ENCODE results near the gene SINHCAF.
A peak's percentile ranks its signal among the peaks of the same experiment; 100 is the strongest.
"Not testable (repeated sequence)": the region's sequence is repeated elsewhere in the genome, so short reads cannot be mapped to it uniquely, and the experiment has no call there.

SINHCAF gene

GRCh38 chr12:31325877-31326631 lies at the start of gene SINHCAF:
TSS of gene SINHCAF (minus strand) at chr12:31326150. CDS start at chr12:31298204, 27,946 bp downstream.
- peak; percentile 99 for DNase-seq (ENCODE audit: low spot score)

GRCh38 chr12:31375422-31375821 lies 49.5 kb upstream of the SINHCAF start:
- not testable (repeated sequence) for DNase-seq (ENCODE audit: low spot score)

DNA sequence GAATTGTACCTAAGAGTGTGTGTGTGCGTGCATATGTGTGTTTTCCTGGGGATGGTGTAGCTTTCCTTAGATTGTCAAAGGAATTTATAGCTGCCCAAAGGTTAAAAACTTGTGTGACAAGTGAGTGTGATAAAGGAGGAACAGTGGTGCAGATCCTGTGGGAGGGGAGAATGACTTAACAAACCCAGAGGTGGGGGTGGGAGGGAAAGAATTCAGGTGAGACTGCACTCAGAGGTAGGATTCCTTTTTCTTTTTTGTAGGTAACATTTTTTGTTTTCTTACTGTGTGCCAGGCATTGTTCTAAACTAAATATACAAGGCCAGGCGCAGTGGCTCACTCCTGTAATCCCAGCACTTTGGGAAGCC lies 45.3 kb upstream of the SINHCAF start:
- no peak for DNase-seq (ENCODE audit: low spot score)

- DNase-seq (ENCODE audit: low spot score), result no peak
These were observed 44.7 kb upstream of the SINHCAF start for GRCh38 chr12:31370531-31371255.

DNA sequence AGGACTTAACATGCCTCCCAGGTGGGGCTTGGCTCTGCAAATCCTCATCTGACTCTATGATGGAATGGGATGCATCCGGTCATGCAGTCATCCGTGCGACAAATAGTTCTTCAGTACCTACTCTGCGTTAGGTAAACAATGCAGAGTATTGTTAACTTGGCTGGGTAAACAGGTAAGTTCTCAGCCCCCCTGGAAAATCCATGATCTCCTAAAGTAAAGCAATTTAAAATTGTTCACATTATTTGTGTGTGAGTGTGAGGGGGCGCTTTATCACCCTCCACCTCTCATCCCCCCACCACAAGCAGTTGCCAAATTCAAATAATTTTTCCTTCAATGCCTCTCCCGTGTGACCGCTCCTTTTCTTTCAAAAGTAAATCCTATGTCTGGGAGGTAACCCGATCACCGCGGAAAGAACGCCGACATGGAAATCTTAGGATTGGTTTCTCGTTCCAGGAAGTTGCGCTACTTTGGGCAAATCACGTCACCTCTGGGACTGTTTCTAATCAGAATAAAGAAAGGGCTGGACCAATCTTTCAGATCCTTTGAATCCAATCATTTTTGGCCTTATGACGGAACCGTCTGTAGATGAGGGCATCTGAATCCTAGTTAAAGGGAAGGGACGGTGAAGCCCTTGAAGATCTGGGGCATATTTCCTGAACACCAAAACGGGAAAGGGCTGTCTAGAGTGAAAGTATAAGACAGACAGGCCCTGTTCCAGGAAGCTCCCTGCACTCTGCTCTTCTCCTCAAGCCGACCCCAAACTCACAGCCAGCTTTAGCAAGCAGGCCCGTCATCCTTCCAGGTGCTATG lies 44.0 kb upstream of the SINHCAF start:
- DNase-seq (ENCODE audit: low spot score), result no peak

- DNase-seq (ENCODE audit: low spot score), result no peak
These were observed 42.9 kb upstream of the SINHCAF start for GRCh38 chr12:31368666-31369361.

GRCh38 chr12:31366104-31366621 lies 40.2 kb upstream of the SINHCAF start:
- DNase-seq (ENCODE audit: low spot score), result no peak

- no peak for DNase-seq (ENCODE audit: low spot score)
These were observed 37.9 kb upstream of the SINHCAF start for GRCh38 chr12:31363831-31364230.

DNA sequence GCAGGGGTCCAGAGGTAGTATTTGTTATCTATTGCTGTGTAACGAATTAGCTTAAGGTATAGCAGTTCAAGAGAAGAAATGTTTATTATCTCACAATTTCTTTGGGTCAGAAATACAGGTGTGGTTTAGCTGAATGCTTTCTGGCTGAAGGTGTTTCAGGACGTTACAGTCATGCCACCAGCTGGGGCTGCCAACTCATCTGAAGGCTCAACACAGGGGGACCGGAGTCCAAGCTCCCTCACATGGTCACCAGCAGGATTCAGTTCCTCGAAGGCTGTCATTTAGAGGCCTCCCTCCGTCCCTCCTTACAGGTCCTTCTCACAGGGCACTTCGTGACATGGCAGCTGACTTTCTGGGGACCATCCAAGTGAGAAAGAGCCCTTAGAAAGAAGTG lies 37.5 kb upstream of the SINHCAF start:
- DNase-seq (ENCODE audit: low spot score), result no peak

- no peak for DNase-seq (ENCODE audit: low spot score)
These were observed 36.9 kb upstream of the SINHCAF start for GRCh38 chr12:31362759-31363415.

DNA sequence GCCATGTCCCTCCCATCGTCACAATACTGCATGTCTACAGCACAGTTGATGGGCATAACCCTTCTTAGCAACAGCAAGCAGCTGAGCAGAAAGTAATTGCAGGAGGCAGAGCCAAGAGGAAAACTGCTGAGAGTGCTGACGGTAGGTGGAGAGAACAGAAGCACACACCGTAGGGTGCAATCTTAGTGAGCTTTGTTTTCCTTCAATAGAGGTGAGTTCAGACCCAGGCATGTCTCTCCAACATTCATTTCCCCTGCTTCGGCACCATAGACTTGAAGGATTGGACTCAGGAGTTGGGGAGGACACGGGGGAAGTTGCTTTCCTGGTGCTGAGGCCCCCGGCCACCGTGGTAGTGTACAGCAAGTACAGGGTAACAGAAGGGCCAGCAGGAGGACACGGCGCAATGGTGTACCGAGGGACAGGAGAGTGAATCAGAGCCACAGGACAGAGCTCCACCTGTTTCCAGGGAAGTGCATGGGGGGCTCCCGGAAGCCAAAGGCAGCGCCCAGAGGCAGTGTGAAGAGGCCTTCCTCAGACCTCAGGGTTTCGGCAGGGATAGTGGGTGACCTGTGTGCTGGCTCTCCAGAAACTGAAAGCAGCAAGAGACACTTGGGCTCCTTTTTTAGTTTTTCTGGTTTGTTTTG lies 36.3 kb upstream of the SINHCAF start:
- no peak for DNase-seq (ENCODE audit: low spot score)

DNA sequence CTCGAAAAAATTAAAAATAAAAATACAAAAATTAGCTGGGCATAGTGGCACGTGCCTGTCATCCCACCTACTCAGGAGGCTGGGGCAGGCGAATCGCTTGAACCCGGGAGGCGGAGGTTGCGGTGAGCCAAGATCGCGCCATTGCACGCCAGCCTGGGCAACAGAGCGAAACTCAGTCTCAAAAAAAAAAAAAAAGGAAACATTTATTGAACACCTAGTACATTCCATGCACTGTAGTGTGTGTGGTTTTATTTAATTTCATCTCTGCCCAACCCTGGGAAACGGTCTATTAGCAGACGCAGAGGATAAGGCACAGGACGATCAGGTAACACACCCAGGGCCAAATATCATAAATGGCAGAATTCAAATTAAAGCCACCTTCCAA lies 35.8 kb upstream of the SINHCAF start:
- DNase-seq (ENCODE audit: low spot score), result no peak

DNA sequence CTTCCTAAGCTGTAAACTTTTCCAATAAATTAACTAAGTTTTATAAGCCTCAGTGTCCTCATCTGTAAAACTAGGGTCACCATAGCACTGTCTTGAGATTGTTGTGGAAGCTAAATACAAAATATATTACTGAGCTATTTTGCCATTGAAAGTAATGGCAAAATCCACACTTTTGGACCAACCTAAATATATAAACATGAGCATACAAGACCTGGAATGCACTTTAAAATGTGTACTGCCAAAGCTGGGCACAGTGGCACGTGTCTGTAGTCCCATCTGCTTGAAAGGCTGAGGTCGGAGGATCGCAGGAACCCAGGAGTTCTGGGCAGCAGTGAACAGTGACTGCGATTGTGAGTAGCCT lies 29.8 kb upstream of the SINHCAF start:
- no peak for DNase-seq (ENCODE audit: low spot score)

- no peak for DNase-seq (ENCODE audit: low spot score)
These were observed 28.1 kb upstream of the SINHCAF start for GRCh38 chr12:31353750-31354708.

DNA sequence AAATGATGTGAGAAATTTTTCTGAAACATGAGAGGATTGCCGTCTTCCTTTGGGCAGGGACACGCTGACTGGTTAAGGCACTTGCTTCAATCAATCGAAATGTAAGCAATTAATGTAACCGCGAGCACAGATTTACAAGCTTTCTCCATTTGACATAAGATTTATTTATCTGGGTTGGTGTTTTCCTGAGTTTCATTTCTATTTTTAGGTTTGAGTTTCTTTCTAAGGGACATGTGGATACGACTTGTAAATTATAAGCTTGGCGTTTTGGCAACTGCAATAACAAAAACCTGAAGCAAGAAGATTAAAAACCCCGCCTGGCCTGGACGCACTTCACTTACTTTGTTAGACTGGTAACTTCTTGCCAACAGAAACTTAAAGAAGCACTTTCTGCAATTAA lies 20.3 kb upstream of the SINHCAF start:
- DNase-seq (ENCODE audit: low spot score), result no peak

DNA sequence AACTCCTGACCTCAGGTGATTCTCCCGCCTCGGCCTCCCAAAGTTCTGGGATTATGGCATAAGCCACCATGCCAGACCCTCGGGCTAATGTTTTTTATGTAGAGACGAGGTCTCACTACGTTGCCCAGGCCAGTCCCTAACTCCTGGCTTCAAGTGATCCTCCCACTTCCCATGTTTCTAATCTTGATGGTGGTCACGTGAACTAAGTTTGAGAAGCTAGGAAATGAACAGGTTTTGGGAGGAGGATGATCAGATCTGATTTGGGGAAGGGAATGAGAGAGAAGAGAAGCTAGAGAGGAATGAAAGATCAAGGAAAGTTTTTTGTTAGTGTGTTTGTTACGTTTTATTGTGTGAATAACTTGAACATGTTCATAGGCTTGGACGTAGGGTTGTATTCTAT lies 17.2 kb upstream of the SINHCAF start:
- DNase-seq (ENCODE audit: low spot score), result no peak

DNA sequence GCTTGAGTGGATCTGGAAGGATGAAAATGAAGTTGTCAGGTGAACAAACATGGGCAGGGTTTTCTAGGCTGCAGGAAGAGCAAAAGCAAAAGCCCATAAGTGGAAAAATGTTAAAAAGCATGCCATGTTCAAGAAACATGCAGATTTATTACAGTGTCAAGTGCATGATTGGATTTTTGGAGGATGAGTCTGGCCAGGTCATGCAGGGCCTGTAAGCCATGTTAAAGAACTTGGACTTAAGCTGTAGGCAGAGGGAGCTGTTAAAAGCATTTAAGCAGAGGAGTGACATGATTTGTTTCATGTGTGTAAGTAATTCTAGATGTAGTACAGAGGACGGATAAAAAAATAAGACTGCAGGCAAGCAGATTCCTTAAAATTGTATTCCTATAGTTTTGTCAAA lies 16.3 kb upstream of the SINHCAF start:
- DNase-seq (ENCODE audit: low spot score), result no peak

- no peak for DNase-seq (ENCODE audit: low spot score)
These were observed 14.1 kb upstream of the SINHCAF start for GRCh38 chr12:31339831-31340622.

DNA sequence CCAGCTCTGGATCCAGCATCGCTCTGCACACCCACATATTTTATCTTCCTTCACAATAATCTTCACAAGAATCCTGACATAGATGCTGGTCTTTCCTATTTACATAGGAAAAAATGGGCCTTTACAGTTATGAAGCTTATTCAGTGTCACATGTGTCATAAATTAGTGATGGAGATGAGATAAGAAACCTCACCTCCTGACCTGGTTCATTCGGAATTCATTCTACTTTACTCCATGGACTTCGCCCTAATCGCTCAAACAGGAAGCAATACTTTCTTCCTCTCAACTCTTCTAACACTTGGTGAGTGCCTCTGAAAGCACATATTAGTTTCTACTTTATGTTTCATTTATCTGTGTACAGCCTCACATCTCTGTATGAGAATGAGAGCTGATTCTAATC lies 12.0 kb upstream of the SINHCAF start:
- DNase-seq (ENCODE audit: low spot score), result no peak
